GM18951 (cell line): Measurements from ENCODE around the gene ARHGAP27.

Experiments used
- POLR2A ChIP-seq: IDR thresholded peaks from 4 replicates; pipeline ENCODE4 v1.6.1; 2011; ENCODE audit warnings: mild to moderate bottlenecking; ENCODE audit not compliant: insufficient read length, insufficient read depth; ENCODE audit errors: extremely low read depth
- in situ Hi-C: fragments of 300-500 bp; cut with MboI; formaldehyde crosslinking; loops from one replicate; pipeline ENCODE4 v1.12.0; 2022; ENCODE audit warnings: low sequenced_read_pairs, mixed read lengths, inconsistent platforms; ENCODE audit not compliant: unreplicated experiment

The ARHGAP27 gene

GRCh38 chr17:45394091-45394490 lies 38.6 kb downstream of the ARHGAP27 start:
- no peak for TF ChIP-seq POLR2A
- in situ Hi-C loops: no loop called here

DNA sequence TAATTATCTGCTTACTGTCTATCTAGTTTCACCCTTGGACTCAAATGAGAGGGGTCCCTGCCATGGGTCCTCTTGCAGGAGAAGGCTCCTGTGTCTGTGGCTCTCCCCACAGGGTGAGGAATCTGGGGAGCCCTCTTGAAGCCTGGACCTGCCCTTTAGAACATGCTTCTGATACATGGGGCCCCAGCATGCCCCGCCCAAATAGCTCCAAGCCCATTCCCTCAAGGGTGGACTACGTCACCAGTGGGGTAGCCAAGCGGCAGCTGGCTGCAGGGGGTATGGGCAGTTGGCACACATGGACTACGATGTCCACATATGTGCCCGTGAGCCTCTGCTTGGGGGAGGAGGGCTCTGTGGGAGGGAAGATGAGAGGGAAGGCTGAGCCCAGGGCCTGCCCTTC lies 39.3 kb downstream of the ARHGAP27 start:
- in situ Hi-C loops: no loop called here
- TF ChIP-seq POLR2A: no peak

DNA sequence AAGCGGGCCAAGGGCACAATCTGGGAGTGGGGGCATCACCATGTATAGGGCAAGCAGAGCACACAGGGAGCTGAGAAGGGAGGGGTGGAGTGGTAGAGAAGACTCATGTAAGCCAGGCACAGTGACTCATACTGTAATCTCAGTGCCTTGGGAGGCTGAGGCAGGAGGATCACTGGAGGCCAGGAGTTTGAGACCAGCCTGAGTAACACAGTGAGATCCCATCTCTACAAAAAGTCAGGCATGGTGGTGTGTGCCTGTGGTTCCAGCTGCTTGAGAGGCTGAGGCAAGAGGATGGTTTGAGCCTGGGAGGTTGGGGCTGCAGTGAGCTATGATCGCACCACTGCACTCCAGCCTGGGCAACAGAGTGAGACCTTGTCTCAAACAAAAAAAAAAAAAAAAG lies 40.8 kb downstream of the ARHGAP27 start:
- in situ Hi-C loops: no loop called here
- no peak for TF ChIP-seq POLR2A

DNA sequence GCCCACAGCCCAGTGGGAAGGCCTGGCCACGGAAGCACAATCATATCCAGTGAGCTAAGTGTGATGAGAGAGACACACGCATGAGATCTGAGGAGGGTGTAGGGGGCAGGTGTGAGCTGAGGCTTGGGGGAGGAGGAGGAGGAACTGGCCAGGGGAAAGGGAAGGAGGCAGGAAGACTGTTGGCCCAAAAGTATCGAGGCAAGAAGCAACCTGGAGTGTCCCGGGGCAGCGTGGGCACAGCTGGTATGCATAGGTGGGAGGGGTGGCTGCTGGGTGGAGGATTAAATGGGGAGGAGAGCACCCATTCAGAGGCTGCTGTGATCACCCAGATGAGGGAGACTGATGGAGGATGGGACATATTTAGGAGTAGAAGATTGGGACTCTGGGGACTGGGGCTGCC lies 41.4 kb downstream of the ARHGAP27 start:
- in situ Hi-C loops: no loop called here
- TF ChIP-seq POLR2A: no peak

DNA sequence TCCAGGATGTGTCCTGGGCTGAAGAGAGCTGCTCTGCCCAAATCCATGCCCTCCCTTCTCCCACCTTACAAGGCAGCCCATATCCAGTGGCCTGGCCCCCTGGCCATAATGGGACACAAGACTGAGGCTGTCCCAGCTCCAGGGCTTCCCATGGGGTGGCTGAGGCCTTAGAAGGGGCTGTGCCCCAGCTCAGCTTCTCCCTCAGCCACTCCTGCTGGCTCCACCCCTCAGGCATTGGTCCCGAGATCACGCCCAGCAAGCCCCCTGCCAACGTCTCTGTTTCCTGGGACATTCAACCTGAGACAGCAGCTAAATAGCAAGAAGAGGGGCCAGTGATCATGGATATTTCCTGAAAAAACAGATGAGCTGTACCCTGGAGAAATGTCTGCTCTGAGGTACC lies 43.3 kb downstream of the ARHGAP27 start:
- in situ Hi-C loops: loop anchor here (5.0 kb wide), 2 partner anchors 112 to 172 kb away; no protein-coding TSS in a partner anchor
- TF ChIP-seq POLR2A: no peak

- TF ChIP-seq POLR2A: no peak
Measured at GRCh38 chr17:45388604-45389325, 43.9 kb downstream of the ARHGAP27 start.

GRCh38 chr17:45387739-45388138 lies 44.9 kb downstream of the ARHGAP27 start:
- no peak for TF ChIP-seq POLR2A
- in situ Hi-C loops: loop anchor here (5.0 kb wide), 2 partner anchors 110 to 170 kb away; no protein-coding TSS in a partner anchor

More at GRCh38 chr17:45388604-45389325, 43.9 kb downstream of the ARHGAP27 start:
- in situ Hi-C loops: loop anchor here (5.0 kb wide), 2 partner anchors 111 to 171 kb away; no protein-coding TSS in a partner anchor

GRCh38 chr17:45386178-45386577 lies 46.5 kb downstream of the ARHGAP27 start:
- in situ Hi-C loops: loop anchor here (5.0 kb wide), 2 partner anchors 109 to 169 kb away; no protein-coding TSS in a partner anchor

DNA sequence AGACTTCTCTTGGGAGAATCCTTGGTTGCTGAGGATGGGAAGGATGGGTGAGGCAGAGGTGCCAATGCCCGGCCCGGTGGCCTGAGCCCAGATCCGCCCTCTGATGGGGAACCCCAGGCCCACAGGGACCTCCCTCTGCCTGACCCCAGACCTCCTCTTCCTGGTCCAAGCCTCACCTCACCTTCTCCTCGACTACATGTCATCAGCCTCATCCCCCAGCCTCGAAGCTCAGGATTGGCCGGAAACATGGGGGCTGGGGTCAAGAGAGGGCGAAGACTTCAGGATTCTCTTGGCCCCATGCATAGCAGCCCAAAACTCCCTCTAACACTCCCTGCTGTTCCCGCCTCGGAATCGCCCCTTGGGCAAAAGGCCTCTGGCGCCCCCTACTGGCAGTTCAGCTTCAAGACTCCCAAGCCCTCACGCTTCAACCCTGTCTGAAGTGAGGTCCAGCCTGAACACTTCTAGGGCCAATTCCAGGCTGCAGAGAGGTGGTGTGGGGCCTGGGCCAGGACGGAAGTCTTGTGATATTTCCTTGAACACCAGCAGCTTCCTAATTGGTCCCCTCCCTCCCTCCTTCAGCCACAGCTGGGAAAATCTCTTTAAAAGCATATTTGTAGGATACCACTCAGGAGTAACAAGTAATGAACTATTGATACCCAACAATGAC lies 47.2 kb downstream of the ARHGAP27 start:
- TF ChIP-seq POLR2A: no peak
- in situ Hi-C loops: loop anchor here (5.0 kb wide), 2 partner anchors 108 to 168 kb away; no protein-coding TSS in a partner anchor

More at GRCh38 chr17:45386178-45386577, 46.5 kb downstream of the ARHGAP27 start:
- TF ChIP-seq POLR2A: no peak

DNA sequence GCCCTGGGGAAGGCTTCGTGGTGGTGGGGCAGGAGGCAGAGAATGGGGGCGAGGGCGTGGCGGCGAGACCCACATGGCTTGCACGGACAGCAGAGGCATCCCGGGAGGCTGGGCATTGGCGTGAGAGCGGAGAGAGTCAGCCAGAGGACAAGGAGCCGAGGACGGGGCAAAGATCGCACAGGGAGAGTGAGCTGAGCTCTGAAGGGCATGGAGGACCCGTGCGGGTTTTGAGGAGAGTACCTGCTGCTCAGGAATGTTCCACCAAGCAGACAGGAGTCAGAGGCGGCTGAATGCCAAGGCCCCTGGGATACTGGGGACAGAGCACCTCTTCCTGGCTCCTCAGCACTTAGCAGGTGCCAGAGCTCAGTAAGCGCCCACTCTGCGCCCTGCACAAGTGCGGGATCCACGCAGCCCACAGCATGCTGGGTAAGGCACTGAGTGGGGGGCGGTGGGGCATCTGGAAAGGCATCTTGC lies 47.8 kb downstream of the ARHGAP27 start:
- TF ChIP-seq POLR2A: no peak
- in situ Hi-C loops: loop anchor here (5.0 kb wide), 2 partner anchors 108 to 168 kb away; no protein-coding TSS in a partner anchor

DNA sequence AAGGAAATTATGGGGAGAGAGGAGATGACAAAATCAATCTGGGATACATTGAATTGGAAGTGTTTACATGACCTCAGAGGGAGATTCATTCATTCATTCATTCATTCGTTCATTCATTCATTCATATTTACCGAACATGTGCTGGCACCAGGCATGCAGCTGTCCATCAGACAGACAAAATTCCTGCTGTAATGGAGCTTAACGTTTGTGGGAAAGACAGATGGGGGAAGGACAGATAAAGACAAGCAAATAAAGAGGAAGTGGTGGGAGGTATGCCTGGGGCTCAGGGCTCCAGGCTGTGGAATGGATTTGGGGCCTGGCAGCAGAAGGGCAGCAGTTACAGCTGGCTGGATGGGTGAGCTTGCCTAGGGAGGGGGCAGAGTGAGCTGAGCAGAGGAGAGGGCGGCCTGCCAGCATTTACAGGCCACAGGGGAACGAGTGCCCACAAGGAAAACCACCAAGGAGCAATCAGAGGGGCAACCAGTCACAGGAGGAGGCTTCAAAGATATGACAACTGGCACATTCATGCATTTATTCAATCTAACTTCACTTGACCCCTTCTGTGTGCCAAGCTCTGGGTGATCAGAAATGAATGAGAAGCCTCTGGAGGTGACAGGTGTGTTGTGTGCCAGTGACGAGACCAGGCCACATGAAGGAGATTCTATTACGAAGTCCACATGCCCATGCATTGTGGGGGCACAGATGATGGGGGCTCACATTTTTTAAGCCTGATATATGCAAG lies 48.5 kb downstream of the ARHGAP27 start:
- in situ Hi-C loops: no loop called here
- TF ChIP-seq POLR2A: no peak

- in situ Hi-C loops: no loop called here
- no peak for TF ChIP-seq POLR2A
Measured at GRCh38 chr17:45383003-45383402, 49.7 kb downstream of the ARHGAP27 start.

- in situ Hi-C loops: no loop called here
- TF ChIP-seq POLR2A: no peak
Measured at GRCh38 chr17:45382226-45382625, 50.4 kb downstream of the ARHGAP27 start.
